ENCODE measurements around the gene ALG12.

GRCh38 chr22:49922926-49923325, 4.7 kb upstream of the ALG12 start:
- no peak for TF ChIP-seq CTCF (IDR thresholded peaks at IDR 0.05)
- no peak for TF ChIP-seq POLR2A (IDR thresholded peaks at IDR 0.05)

All from Peyer's patch (tissue), 4 donors.